DND-41 (cell line): ENCODE data around the gene FMN1.

Experiments used
- EZH2 ChIP-seq: IDR thresholded peaks from 3 replicates; pipeline ENCODE4 v1.6.1; 2012; ENCODE audit warnings: borderline replicate concordance, low read depth, mild to moderate bottlenecking, moderate library complexity, low read length, inconsistent platforms; ENCODE audit not compliant: severe bottlenecking
- TF ChIP-seq, protein P1 (sequence below): IDR thresholded peaks from 2 replicates; pipeline ENCODE4 v1.5.1; 2012; ENCODE audit warnings: borderline replicate concordance, low read length, moderate library complexity, mild to moderate bottlenecking; ENCODE audit not compliant: poor library complexity, severe bottlenecking; ENCODE audit errors: extremely low read depth

DNA sequence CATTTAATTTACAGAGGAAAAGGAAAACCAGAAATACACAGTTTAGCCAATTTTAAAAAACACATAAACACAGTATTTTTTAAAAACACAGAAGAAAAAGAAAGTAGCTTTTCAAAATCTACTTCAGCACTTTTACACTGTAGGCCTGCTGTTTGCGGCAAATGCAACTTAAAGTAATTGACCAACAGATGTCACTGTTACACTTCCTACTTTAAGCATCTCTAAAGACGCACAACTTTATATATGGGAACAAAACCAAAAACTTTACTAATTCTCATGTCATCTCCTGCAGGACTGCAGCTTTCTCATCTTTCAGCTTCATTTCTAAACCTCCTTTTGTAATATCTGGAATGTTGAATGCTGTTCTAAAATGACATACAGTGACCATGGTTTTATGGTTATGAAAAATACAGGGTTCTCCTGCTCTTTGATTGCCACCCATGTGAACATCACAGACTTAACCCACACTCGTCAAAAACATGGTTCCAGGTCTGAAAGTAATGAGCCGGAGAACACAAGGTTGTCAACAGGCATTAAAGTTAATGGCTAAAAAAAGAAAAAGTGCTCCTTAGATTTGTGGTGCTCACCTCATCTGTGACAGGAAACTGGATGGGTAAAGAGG, 107.9 kb downstream of the FMN1 start:
- TF ChIP-seq, protein P1, sequence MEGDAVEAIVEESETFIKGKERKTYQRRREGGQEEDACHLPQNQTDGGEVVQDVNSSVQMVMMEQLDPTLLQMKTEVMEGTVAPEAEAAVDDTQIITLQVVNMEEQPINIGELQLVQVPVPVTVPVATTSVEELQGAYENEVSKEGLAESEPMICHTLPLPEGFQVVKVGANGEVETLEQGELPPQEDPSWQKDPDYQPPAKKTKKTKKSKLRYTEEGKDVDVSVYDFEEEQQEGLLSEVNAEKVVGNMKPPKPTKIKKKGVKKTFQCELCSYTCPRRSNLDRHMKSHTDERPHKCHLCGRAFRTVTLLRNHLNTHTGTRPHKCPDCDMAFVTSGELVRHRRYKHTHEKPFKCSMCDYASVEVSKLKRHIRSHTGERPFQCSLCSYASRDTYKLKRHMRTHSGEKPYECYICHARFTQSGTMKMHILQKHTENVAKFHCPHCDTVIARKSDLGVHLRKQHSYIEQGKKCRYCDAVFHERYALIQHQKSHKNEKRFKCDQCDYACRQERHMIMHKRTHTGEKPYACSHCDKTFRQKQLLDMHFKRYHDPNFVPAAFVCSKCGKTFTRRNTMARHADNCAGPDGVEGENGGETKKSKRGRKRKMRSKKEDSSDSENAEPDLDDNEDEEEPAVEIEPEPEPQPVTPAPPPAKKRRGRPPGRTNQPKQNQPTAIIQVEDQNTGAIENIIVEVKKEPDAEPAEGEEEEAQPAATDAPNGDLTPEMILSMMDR, result peak; percentile 71
- TF ChIP-seq EZH2, result no peak
